ENCODE measurements around the gene TTN. TPM values are rescaled to one million over a fixed set of nuclear protein-coding genes. Genes with fewer than 3 reads are reported as not detected.

TTN gene
- total and polyA plus RNA-seq, 10 of the 15 experiments (the other 5 are each of a cell fraction or from before 2014, with no cell fraction given): 0.15 to 9.0 (median 1.8) TPM

- TF ChIP-seq KDM1A (IDR thresholded peaks at IDR 0.05; ENCODE audit: borderline replicate concordance) (no peak), CHD2 (IDR thresholded peaks at IDR 0.05; ENCODE audit: borderline replicate concordance, low read depth, low read length) (no peak), ZBTB40 (IDR thresholded peaks at IDR 0.05; ENCODE audit: borderline replicate concordance) (no peak), ZSCAN29 (IDR thresholded peaks at IDR 0.05) (no peak)
- TF ChIP-seq, protein P1, sequence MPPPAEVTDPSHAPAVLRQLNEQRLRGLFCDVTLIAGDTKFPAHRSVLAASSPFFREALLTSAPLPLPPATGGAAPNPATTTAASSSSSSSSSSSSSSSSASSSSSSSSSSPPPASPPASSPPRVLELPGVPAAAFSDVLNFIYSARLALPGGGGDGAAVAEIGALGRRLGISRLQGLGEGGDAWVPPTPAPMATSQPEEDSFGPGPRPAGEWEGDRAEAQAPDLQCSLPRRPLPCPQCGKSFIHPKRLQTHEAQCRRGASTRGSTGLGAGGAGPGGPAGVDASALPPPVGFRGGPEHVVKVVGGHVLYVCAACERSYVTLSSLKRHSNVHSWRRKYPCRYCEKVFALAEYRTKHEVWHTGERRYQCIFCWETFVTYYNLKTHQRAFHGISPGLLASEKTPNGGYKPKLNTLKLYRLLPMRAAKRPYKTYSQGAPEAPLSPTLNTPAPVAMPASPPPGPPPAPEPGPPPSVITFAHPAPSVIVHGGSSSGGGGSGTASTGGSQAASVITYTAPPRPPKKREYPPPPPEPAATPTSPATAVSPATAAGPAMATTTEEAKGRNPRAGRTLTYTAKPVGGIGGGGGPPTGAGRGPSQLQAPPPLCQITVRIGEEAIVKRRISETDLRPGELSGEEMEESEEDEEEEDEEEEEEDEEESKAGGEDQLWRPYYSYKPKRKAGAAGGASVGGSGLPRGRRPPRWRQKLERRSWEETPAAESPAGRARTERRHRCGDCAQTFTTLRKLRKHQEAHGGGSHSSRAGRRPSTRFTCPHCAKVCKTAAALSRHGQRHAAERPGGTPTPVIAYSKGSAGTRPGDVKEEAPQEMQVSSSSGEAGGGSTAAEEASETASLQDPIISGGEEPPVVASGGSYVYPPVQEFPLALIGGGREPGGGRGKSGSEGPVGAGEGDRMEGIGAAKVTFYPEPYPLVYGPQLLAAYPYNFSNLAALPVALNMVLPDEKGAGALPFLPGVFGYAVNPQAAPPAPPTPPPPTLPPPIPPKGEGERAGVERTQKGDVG (CRISPR knock-in tag; IDR thresholded peaks at IDR 0.05): no peak
These were observed 106.3 kb downstream of the TTN start (continued) for GRCh38 chr2:178700922-178701342.

All from GM12878 (cell line).